Mesendoderm (in vitro differentiated cells): ENCODE results near the gene MEIS1.
A peak's percentile ranks its signal among the peaks of the same experiment; 100 is the strongest.

Source experiments
- DNase-seq: peaks from one replicate; pipeline ENCODE4 v3.0.0; 2013
- H2AK5ac ChIP-seq: 2 replicates; pipeline ENCODE4 v1.6.1; 2013; ENCODE audit warnings: low read length, inconsistent platforms
- H2BK120ac ChIP-seq: 2 replicates; pipeline ENCODE4 v1.6.1; 2013; ENCODE audit warnings: low read depth, mild to moderate bottlenecking, low read length, moderate library complexity, mixed read lengths
- H2BK15ac ChIP-seq: replicated peaks from 2 replicates; pipeline ENCODE4 v1.6.1; 2013; ENCODE audit warnings: low read depth, mild to moderate bottlenecking, moderate library complexity
- H2BK5ac ChIP-seq: 2 replicates; pipeline ENCODE4 v1.6.1; 2013; ENCODE audit warnings: low read length, inconsistent platforms
- H3K18ac ChIP-seq: 2 replicates; pipeline ENCODE4 v1.6.1; 2013; ENCODE audit warnings: mild to moderate bottlenecking, low read length, mixed read lengths
- H3K23ac ChIP-seq: one replicate; pipeline ENCODE4 v1.6.1; 2013; ENCODE audit warnings: low read length
- H3K27ac ChIP-seq: 2 replicates; pipeline ENCODE4 v1.5.1; 2013; ENCODE audit warnings: low read depth, mild to moderate bottlenecking, inconsistent platforms, low read length, moderate library complexity
- H3K27me3 ChIP-seq: 2 replicates; pipeline ENCODE4 v1.6.1; 2013; ENCODE audit warnings: low read length, control low read depth, mild to moderate bottlenecking, inconsistent platforms; ENCODE audit not compliant: insufficient read depth, poor library complexity
- H3K36me3 ChIP-seq: 2 replicates; pipeline ENCODE4 v1.6.1; 2013; ENCODE audit warnings: low read length, inconsistent platforms; ENCODE audit not compliant: control insufficient read depth, insufficient read depth
- H3K4ac ChIP-seq: one replicate; pipeline ENCODE4 v1.6.1; 2013; ENCODE audit warnings: low read depth, mild to moderate bottlenecking, low read length, moderate library complexity
- H3K4me1 ChIP-seq: 2 replicates; pipeline ENCODE4 v1.6.1; 2013; ENCODE audit warnings: low read depth, low read length, inconsistent platforms; ENCODE audit not compliant: control insufficient read depth
- H3K4me2 ChIP-seq: 2 replicates; pipeline ENCODE4 v1.6.1; 2013; ENCODE audit warnings: low read length
- H3K4me3 ChIP-seq: 2 replicates; pipeline ENCODE4 v1.5.1; 2013; ENCODE audit warnings: mild to moderate bottlenecking, low read length
- H3K56ac ChIP-seq: one replicate; pipeline ENCODE4 v1.6.1; 2013; ENCODE audit warnings: low read length
- H3K79me1 ChIP-seq: 2 replicates; pipeline ENCODE4 v1.6.1; 2013; ENCODE audit warnings: low read length, inconsistent platforms
- H3K79me2 ChIP-seq: 2 replicates; pipeline ENCODE4 v1.6.1; 2013; ENCODE audit warnings: mild to moderate bottlenecking, low read length; ENCODE audit not compliant: control insufficient read depth, insufficient read depth
- H3K9ac ChIP-seq: 2 replicates; pipeline ENCODE4 v1.6.1; 2013; ENCODE audit warnings: low read length, inconsistent platforms
- H4K5ac ChIP-seq: one replicate; pipeline ENCODE4 v1.6.1; 2013; ENCODE audit warnings: low read length
- H4K8ac ChIP-seq: one replicate; pipeline ENCODE4 v1.6.1; 2013; ENCODE audit warnings: low read depth, mild to moderate bottlenecking, control low read depth, low read length, moderate library complexity
- WGBS: extraction: QIAGEN DNeasy Blood & Tissue Kit; methylation state at CpG from one replicate; pipeline ENCODE4 v1.1.7; 2013; ENCODE audit warnings: low lambda C conversion rate, missing lambda C conversion rate; ENCODE audit not compliant: insufficient coverage; ENCODE audit errors: extremely low coverage; 5-methylcytosine and 5-hydroxymethylcytosine counted together

MEIS1 gene

GRCh38 chr2:66497431-66498288 lies 62.7 kb downstream of the MEIS1 start:
- Histone ChIP-seq H3K79me2 (no peaks in the 10 kb centered on the region), H3K56ac (no peak overlapping the region), H2BK120ac (no peak overlapping the region), H3K36me3 (no peaks in the 10 kb centered on the region), H3K27ac (no peak overlapping the region), H3K23ac (no peak overlapping the region), H3K4me1 (no peaks in the 10 kb centered on the region), H3K4ac (no peak overlapping the region), H3K4me3 (no peak overlapping the region), H4K8ac (no peak overlapping the region), H2AK5ac (no peak overlapping the region), H3K4me2 (no peak overlapping the region), H4K5ac (no peak overlapping the region), H3K79me1 (no peaks in the 10 kb centered on the region), H3K27me3 (no peaks in the 10 kb centered on the region), H3K18ac (no peak overlapping the region), H3K9ac (no peak overlapping the region), H2BK5ac (no peak overlapping the region), H2BK15ac (no peak overlapping the region)
- no CpG with 5 or more reads among the region's 6 CpGs for WGBS
- no peak for DNase-seq

GRCh38 chr2:66498289-66498975 lies 63.5 kb downstream of the MEIS1 start:
- H3K56ac ChIP-seq = no peak overlapping the region
- no CpG with 5 or more reads among the region's 5 CpGs for WGBS

GRCh38 chr2:66501267-66501666 lies 66.3 kb downstream of the MEIS1 start:
- Histone ChIP-seq H3K4me3 (no peak overlapping the region), H3K18ac (no peak overlapping the region), H3K56ac (no peak overlapping the region), H3K4me2 (no peak overlapping the region), H2BK120ac (no peak overlapping the region), H4K5ac (no peak overlapping the region), H4K8ac (no peak overlapping the region), H2AK5ac (no peak overlapping the region), H3K79me2 (no peaks in the 10 kb centered on the region), H2BK15ac (no peak overlapping the region), H3K36me3 (no peaks in the 10 kb centered on the region), H3K9ac (no peak overlapping the region), H3K27me3 (no peaks in the 10 kb centered on the region), H2BK5ac (no peak overlapping the region), H3K27ac (no peak overlapping the region), H3K79me1 (no peaks in the 10 kb centered on the region), H3K4ac (no peak overlapping the region), H3K4me1 (no peaks in the 10 kb centered on the region), H3K23ac (no peak overlapping the region)
- DNase-seq = no peak

More at GRCh38 chr2:66498289-66498975, 63.5 kb downstream of the MEIS1 start:
- no peak for DNase-seq
- Histone ChIP-seq H3K9ac (no peak overlapping the region), H2AK5ac (no peak overlapping the region), H3K4me3 (no peak overlapping the region), H3K79me2 (no peaks in the 10 kb centered on the region), H3K79me1 (no peaks in the 10 kb centered on the region), H4K5ac (no peak overlapping the region), H3K18ac (no peak overlapping the region), H3K4ac (no peak overlapping the region), H3K23ac (no peak overlapping the region), H2BK15ac (no peak overlapping the region), H4K8ac (no peak overlapping the region), H3K27ac (no peak overlapping the region), H3K27me3 (no peaks in the 10 kb centered on the region), H2BK120ac (no peak overlapping the region), H3K36me3 (no peaks in the 10 kb centered on the region), H2BK5ac (no peak overlapping the region), H3K4me1 (no peaks in the 10 kb centered on the region), H3K4me2 (no peak overlapping the region)

- no peak overlapping the region for H4K5ac ChIP-seq
- H2BK5ac ChIP-seq = no peak overlapping the region
- no peak overlapping the region for H3K56ac ChIP-seq
- no peak for DNase-seq
- H3K9ac ChIP-seq = no peak overlapping the region
- H3K79me1 ChIP-seq = no peaks in the 10 kb centered on the region
- H3K27ac ChIP-seq = no peak overlapping the region
- H3K4ac ChIP-seq = no peak overlapping the region
- H2BK120ac ChIP-seq = no peak overlapping the region
- no peak overlapping the region for H2BK15ac ChIP-seq
- H3K27me3 ChIP-seq = no peaks in the 10 kb centered on the region
- H3K4me3 ChIP-seq = no peak overlapping the region
- no peak overlapping the region for H3K4me2 ChIP-seq
- H4K8ac ChIP-seq = no peak overlapping the region
- no CpG with 5 or more reads among the region's 5 CpGs for WGBS
- no peak overlapping the region for H3K23ac ChIP-seq
- no peaks in the 10 kb centered on the region for H3K79me2 ChIP-seq
- no peak overlapping the region for H3K18ac ChIP-seq
- peaks cover 6% of the 10 kb centered on the region for H3K4me1 ChIP-seq
- H3K36me3 ChIP-seq = no peaks in the 10 kb centered on the region
- no peak overlapping the region for H2AK5ac ChIP-seq
These were observed 71.3 kb downstream of the MEIS1 start for GRCh38 chr2:66506265-66506664.

- WGBS = no CpG with 5 or more reads among the region's 13 CpGs
- Histone ChIP-seq H3K27ac (no peak overlapping the region), H3K18ac (peak overlapping the region; percentile 42), H2BK120ac (no peak overlapping the region), H2BK5ac (no peak overlapping the region), H3K79me1 (no peaks in the 10 kb centered on the region), H2AK5ac (no peak overlapping the region), H3K9ac (no peak overlapping the region), H3K4me2 (no peak overlapping the region), H3K4me3 (no peak overlapping the region), H3K36me3 (no peaks in the 10 kb centered on the region), H2BK15ac (no peak overlapping the region), H3K27me3 (no peaks in the 10 kb centered on the region), H3K4me1 (peaks cover 6% of the 10 kb centered on the region), H3K4ac (no peak overlapping the region), H3K79me2 (no peaks in the 10 kb centered on the region), H3K56ac (no peak overlapping the region), H3K23ac (peak overlapping the region; percentile 45), H4K5ac (no peak overlapping the region), H4K8ac (no peak overlapping the region)
- peak; percentile 73 for DNase-seq
These were observed 72.8 kb downstream of the MEIS1 start for GRCh38 chr2:66507673-66508201.
